ENCODE measurements around the gene KCNK1. TPM values are rescaled to one million over a fixed set of nuclear protein-coding genes. Genes with fewer than 3 reads are reported as not detected.
A peak's percentile ranks its signal among the peaks of the same experiment; 100 is the strongest.

The KCNK1 gene
- total and polyA plus RNA-seq, 4 experiments from 2014 or later = not detected

DNA sequence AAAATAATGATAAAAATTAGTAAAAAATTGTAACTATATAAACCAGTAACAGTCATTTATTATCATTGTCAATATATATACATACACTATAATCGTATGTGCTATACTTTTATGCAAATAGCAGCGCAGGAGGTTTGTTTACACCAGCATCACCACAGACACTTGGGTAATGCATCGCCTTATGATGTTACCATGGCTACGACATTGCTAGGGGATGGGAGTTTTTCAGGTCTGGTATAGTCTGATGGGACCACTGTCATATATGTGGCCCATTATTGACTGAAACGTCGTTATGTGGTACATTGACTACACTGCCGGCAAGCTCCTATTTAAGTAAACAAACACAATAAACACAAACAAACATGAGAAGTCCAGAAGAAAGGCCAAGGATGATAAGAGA, 45.6 kb downstream of the KCNK1 start:
- H3K27ac Mint-ChIP-seq = no peak overlapping the region
- no peaks in the 10 kb centered on the region for H3K36me3 Mint-ChIP-seq
- POLR2A ChIA-PET (ENCODE audit: partially characterized antibody) = no interaction called here
- DNase-seq = no peak
- no peak overlapping the region for H3K27ac ChIP-seq (ENCODE audit: low read depth, low read length)
- H3K9me3 ChIP-seq (ENCODE audit: control insufficient read depth in 1 of 2, low read length in 2 of 2) = no peaks in the 10 kb centered on the region
- no peaks in the 10 kb centered on the region for H3K36me3 ChIP-seq (ENCODE audit: insufficient read depth, low read length)
- H3K27me3 ChIP-seq (ENCODE audit: insufficient read depth, low read length) = no peaks in the 10 kb centered on the region
- peaks cover 0 to 3% of the 10 kb centered on the region in 2 donors for H3K27me3 Mint-ChIP-seq
- H3K9me3 Mint-ChIP-seq = peaks cover 0 to 2% (median 0%) of the 10 kb centered on the region in 8 donors
- intact Hi-C loops (cut with micrococcal nuclease) = no loop called here
- no peaks in the 10 kb centered on the region for H3K4me1 Mint-ChIP-seq
- H3K4me3 ChIP-seq (ENCODE audit: low read length in 2 of 2) = no peak overlapping the region
- H3K4me3 Mint-ChIP-seq = no peak overlapping the region
- H3K4me1 ChIP-seq (ENCODE audit: insufficient read depth, low read length) = no peaks in the 10 kb centered on the region
- CTCF ChIA-PET (ENCODE audit: partially characterized antibody) = no interaction called here

- Mint-ChIP-seq H3K36me3 (no peaks in the 10 kb centered on the region), H3K9me3 (peaks cover 0 to 1% (median 0%) of the 10 kb centered on the region in 8 donors), H3K4me3 (no peak overlapping the region), H3K4me1 (no peaks in the 10 kb centered on the region), H3K27ac (no peak overlapping the region), H3K27me3 (peaks cover 2 to 5% of the 10 kb centered on the region in 2 donors)
- POLR2A ChIA-PET (ENCODE audit: partially characterized antibody) = no interaction called here
- H3K36me3 ChIP-seq (ENCODE audit: insufficient read depth, low read length) = no peaks in the 10 kb centered on the region
- H3K27me3 ChIP-seq (ENCODE audit: insufficient read depth, low read length) = no peaks in the 10 kb centered on the region
- H3K4me1 ChIP-seq (ENCODE audit: insufficient read depth, low read length) = no peaks in the 10 kb centered on the region
- H3K9me3 ChIP-seq (ENCODE audit: control insufficient read depth in 1 of 2, low read length in 2 of 2) = no peaks in the 10 kb centered on the region
- intact Hi-C loops (cut with micrococcal nuclease) = no loop called here
- no peak overlapping the region for H3K4me3 ChIP-seq (ENCODE audit: low read length in 2 of 2)
- DNase-seq = no peak
- no peak overlapping the region for H3K27ac ChIP-seq (ENCODE audit: low read depth, low read length)
- CTCF ChIA-PET (ENCODE audit: partially characterized antibody) = no interaction called here
These were observed 47.7 kb downstream of the KCNK1 start for GRCh38 chr1:233661376-233662159.

- no peak overlapping the region for H3K4me3 Mint-ChIP-seq
- Histone ChIP-seq H3K27ac (ENCODE audit: low read depth, low read length) (no peak overlapping the region), H3K4me3 (ENCODE audit: low read length in 2 of 2) (no peak overlapping the region), H3K4me1 (ENCODE audit: insufficient read depth, low read length) (no peaks in the 10 kb centered on the region), H3K36me3 (ENCODE audit: insufficient read depth, low read length) (no peaks in the 10 kb centered on the region), H3K9me3 (ENCODE audit: control insufficient read depth in 1 of 2, low read length in 2 of 2) (no peaks in the 10 kb centered on the region), H3K27me3 (ENCODE audit: insufficient read depth, low read length) (no peaks in the 10 kb centered on the region)
- H3K9me3 Mint-ChIP-seq = peaks cover 0 to 1% (median 0%) of the 10 kb centered on the region in 8 donors
- ChIA-PET POLR2A (ENCODE audit: partially characterized antibody) (no interaction called here), CTCF (ENCODE audit: partially characterized antibody) (no interaction called here)
- DNase-seq = no peak
- H3K27me3 Mint-ChIP-seq = peaks cover 3 to 6% of the 10 kb centered on the region in 2 donors
- H3K36me3 Mint-ChIP-seq = no peaks in the 10 kb centered on the region
- no peak overlapping the region for H3K27ac Mint-ChIP-seq
- intact Hi-C loops (cut with micrococcal nuclease) = no loop called here
- H3K4me1 Mint-ChIP-seq = no peaks in the 10 kb centered on the region
These were observed 48.8 kb downstream of the KCNK1 start for GRCh38 chr1:233662575-233663304.

GRCh38 chr1:233664253-233664652, 50.3 kb downstream of the KCNK1 start:
- H3K4me3 Mint-ChIP-seq = no peak overlapping the region
- CTCF ChIA-PET (ENCODE audit: partially characterized antibody) = no interaction called here
- no peaks in the 10 kb centered on the region for H3K27me3 ChIP-seq (ENCODE audit: insufficient read depth, low read length)
- H3K27ac ChIP-seq (ENCODE audit: low read depth, low read length) = no peak overlapping the region
- no peaks in the 10 kb centered on the region for H3K4me1 Mint-ChIP-seq
- no peaks in the 10 kb centered on the region for H3K9me3 ChIP-seq (ENCODE audit: control insufficient read depth in 1 of 2, low read length in 2 of 2)
- H3K36me3 ChIP-seq (ENCODE audit: insufficient read depth, low read length) = no peaks in the 10 kb centered on the region
- H3K27ac Mint-ChIP-seq = no peak overlapping the region
- POLR2A ChIA-PET (ENCODE audit: partially characterized antibody) = no interaction called here
- H3K9me3 Mint-ChIP-seq = peaks cover 0 to 1% (median 0%) of the 10 kb centered on the region in 8 donors
- DNase-seq = no peak
- no peak overlapping the region for H3K4me3 ChIP-seq (ENCODE audit: low read length in 2 of 2)
- peaks cover 3 to 5% of the 10 kb centered on the region in 2 donors for H3K27me3 Mint-ChIP-seq
- no peaks in the 10 kb centered on the region for H3K36me3 Mint-ChIP-seq
- H3K4me1 ChIP-seq (ENCODE audit: insufficient read depth, low read length) = no peaks in the 10 kb centered on the region
- intact Hi-C loops (cut with micrococcal nuclease) = no loop called here

DNA sequence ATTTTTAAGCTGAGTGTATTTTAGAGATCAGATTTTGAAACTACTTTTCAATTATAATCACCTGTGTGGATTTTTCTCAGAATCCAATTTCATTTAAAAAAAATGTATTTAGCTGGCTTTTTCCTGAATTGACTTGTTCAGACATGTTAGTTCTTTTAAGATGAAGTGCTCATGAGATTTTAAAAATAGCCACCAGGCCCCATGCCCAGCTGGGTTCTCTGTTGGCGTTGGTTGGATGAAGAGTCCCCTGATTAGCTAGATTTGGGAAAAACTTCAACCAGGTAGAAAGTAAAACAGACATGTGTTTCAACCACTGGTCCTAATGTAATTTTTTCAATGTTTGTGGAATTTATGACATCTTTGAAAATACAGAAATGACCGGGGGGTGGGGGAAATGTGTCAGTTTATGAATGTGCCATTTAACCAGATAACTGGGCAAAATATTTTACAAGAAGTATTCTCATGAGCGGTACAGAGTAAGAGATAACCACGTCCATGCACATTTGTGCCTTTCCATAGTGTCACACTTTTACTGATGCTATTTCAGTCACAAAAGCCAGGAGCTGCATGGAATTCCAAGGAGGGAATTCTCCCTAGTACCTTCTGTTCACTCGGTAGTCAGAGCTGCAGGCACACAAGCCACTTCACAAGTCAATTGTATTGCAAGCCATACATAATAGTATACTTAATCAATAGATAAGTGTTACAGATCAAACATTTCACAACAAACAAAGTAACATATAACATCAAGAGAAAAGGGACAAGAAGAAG, 51.1 kb downstream of the KCNK1 start:
- Mint-ChIP-seq H3K27me3 (peaks cover 3 to 5% of the 10 kb centered on the region in 2 donors), H3K4me1 (no peaks in the 10 kb centered on the region), H3K4me3 (no peak overlapping the region), H3K27ac (no peak overlapping the region), H3K9me3 (peaks cover 0 to 1% (median 0%) of the 10 kb centered on the region in 8 donors), H3K36me3 (no peaks in the 10 kb centered on the region)
- no peak overlapping the region for H3K27ac ChIP-seq (ENCODE audit: low read depth, low read length)
- H3K36me3 ChIP-seq (ENCODE audit: insufficient read depth, low read length) = no peaks in the 10 kb centered on the region
- ChIA-PET CTCF (ENCODE audit: partially characterized antibody) (no interaction called here), POLR2A (ENCODE audit: partially characterized antibody) (no interaction called here)
- no peaks in the 10 kb centered on the region for H3K4me1 ChIP-seq (ENCODE audit: insufficient read depth, low read length)
- H3K9me3 ChIP-seq (ENCODE audit: control insufficient read depth in 1 of 2, low read length in 2 of 2) = no peaks in the 10 kb centered on the region
- no peak for DNase-seq
- no peaks in the 10 kb centered on the region for H3K27me3 ChIP-seq (ENCODE audit: insufficient read depth, low read length)
- intact Hi-C loops (cut with micrococcal nuclease) = no loop called here
- no peak overlapping the region for H3K4me3 ChIP-seq (ENCODE audit: low read length in 2 of 2)

DNA sequence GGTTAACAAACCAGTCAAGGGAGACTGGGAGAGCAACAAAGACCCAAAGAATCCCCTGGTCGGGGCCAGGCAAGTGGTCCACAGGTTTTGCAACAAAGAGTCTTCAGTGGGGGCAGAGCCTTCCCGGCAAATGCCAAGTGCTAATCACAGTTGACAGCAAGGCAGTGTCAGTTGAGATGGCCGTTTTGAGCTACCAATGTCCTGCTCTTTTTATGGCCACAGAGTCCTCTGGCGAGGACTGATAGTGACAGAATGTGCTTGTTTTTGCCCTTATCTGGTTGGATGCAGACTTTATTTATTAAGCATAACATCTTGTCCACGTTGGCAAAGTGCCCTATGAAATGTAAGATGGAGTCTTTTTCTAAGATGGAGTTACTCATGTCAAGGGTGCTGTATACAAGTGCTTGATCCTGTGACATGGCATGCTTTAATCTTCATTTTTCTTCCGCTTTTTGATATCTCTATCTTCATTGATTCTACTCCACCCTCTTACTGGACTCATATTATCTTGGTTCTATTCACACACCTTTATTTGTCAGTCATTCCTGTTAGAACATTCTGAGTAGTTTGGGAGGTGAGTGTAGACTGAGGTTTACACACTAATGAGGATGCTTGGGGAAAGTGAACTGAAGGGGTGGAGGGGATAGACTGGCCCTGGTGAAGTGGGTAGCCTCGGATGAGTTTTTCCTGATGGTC, 51.8 kb downstream of the KCNK1 start:
- POLR2A ChIA-PET (ENCODE audit: partially characterized antibody) = no interaction called here
- H3K4me1 ChIP-seq (ENCODE audit: insufficient read depth, low read length) = no peaks in the 10 kb centered on the region
- DNase-seq = no peak
- intact Hi-C loops (cut with micrococcal nuclease) = no loop called here
- Mint-ChIP-seq H3K9me3 (peaks cover 0 to 2% (median 0%) of the 10 kb centered on the region in 8 donors), H3K4me3 (no peak overlapping the region), H3K27ac (no peak overlapping the region), H3K4me1 (no peaks in the 10 kb centered on the region), H3K36me3 (no peaks in the 10 kb centered on the region), H3K27me3 (peaks cover 3% of the 10 kb centered on the region in 2 donors)
- H3K36me3 ChIP-seq (ENCODE audit: insufficient read depth, low read length) = no peaks in the 10 kb centered on the region
- no peak overlapping the region for H3K27ac ChIP-seq (ENCODE audit: low read depth, low read length)
- CTCF ChIA-PET (ENCODE audit: partially characterized antibody) = no interaction called here
- no peaks in the 10 kb centered on the region for H3K9me3 ChIP-seq (ENCODE audit: control insufficient read depth in 1 of 2, low read length in 2 of 2)
- H3K27me3 ChIP-seq (ENCODE audit: insufficient read depth, low read length) = no peaks in the 10 kb centered on the region
- no peak overlapping the region for H3K4me3 ChIP-seq (ENCODE audit: low read length in 2 of 2)

DNA sequence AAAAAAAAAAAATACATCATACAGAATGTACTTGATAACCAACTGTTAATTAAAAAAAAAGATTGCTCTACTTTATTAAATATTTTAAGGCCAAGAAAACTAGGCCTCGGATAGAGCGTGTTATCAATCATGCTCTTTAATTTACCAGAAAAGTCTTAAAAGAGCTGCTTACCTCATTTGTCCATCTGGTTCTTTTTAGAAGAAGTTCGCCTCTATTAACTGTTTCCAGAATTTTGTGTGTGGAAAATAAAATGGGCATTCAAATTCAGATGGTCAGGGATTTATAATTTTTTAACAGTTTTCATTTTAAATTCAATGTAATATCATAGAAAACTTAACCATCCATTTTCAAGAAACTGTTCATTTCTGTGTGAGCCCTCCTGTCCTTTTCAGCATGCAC, 53.8 kb downstream of the KCNK1 start:
- H3K27ac Mint-ChIP-seq = peak overlapping the region in 1 of 7 donors; percentile 57
- peaks cover 0 to 2% (median 0%) of the 10 kb centered on the region in 8 donors for H3K9me3 Mint-ChIP-seq
- ChIA-PET POLR2A (ENCODE audit: partially characterized antibody) (no interaction called here), CTCF (ENCODE audit: partially characterized antibody) (no interaction called here)
- no peaks in the 10 kb centered on the region for H3K9me3 ChIP-seq (ENCODE audit: control insufficient read depth in 1 of 2, low read length in 2 of 2)
- no peaks in the 10 kb centered on the region for H3K27me3 ChIP-seq (ENCODE audit: insufficient read depth, low read length)
- no peak overlapping the region for H3K4me3 ChIP-seq (ENCODE audit: low read length in 2 of 2)
- DNase-seq = no peak
- no peak overlapping the region for H3K27ac ChIP-seq (ENCODE audit: low read depth, low read length)
- H3K36me3 ChIP-seq (ENCODE audit: insufficient read depth, low read length) = no peaks in the 10 kb centered on the region
- peaks cover 6 to 7% of the 10 kb centered on the region in 2 donors for H3K27me3 Mint-ChIP-seq
- no peaks in the 10 kb centered on the region for H3K4me1 Mint-ChIP-seq
- intact Hi-C loops (cut with micrococcal nuclease) = no loop called here
- H3K4me1 ChIP-seq (ENCODE audit: insufficient read depth, low read length) = no peaks in the 10 kb centered on the region
- H3K4me3 Mint-ChIP-seq = no peak overlapping the region
- no peaks in the 10 kb centered on the region for H3K36me3 Mint-ChIP-seq

All from CD4-positive, alpha-beta memory T cell (primary cell).